DMS153 (cell line): ENCODE data around the gene PDPN.
"Not testable (repeated sequence)": the region's sequence is repeated elsewhere in the genome, so short reads cannot be mapped to it uniquely, and the experiment has no call there.

Experiments
- DNase-seq: peaks from one replicate; lab custom pipeline; 2025; lab: John Stamatoyannopoulos, UW

PDPN gene, protein sequence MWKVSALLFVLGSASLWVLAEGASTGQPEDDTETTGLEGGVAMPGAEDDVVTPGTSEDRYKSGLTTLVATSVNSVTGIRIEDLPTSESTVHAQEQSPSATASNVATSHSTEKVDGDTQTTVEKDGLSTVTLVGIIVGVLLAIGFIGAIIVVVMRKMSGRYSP

DNA sequence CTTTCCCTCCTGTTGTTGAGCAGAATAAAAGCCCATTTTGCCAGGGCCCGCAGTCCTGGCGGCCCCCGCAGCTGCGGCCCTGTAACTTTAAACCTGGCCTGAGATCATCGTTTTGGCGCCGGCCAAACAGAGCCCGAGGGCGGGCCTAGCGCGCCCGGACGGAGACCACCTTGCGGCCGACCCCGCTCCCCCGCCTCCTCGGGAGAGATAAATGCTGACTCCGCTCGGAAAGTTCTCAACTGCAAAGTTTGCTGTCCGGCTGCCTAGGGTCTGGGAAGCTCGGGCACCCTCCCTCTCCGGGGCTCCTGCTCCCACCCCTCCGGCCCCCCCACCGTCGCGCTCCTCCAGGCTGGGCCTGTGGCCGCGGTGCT is at the start of gene PDPN:
TSS of gene PDPN (plus strand) at position 238 of the 371 bp plus-strand sequence. CDS start 202 bp downstream, outside the sequence.
- DNase-seq, result no peak

DNA sequence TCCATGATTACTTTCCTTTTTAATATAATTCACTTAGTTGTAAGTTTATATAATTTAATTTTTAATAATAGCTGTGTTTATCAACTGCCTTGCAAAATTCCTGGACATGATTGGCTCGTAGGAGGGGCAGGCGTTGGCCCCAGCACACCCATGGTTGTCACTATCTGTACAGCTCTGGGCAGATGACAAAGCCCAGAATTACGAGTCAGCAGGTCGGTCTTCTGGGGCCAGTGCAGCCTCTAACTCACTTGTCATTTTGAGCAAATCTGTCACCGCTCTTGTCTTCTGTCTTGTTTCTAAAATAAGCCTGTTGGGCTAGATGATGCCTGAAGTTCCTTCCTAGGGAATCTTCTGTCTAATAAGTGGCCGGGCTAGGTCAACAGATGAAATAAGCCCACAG is 48.4 kb upstream of the PDPN start:
- no peak for DNase-seq

- no peak for DNase-seq
Observed at GRCh38 chr1:13536571-13536970, 47.1 kb upstream of the PDPN start.

- DNase-seq, result no peak
Observed at GRCh38 chr1:13538832-13539231, 44.8 kb upstream of the PDPN start.

GRCh38 chr1:13539683-13540082 is 43.9 kb upstream of the PDPN start:
- DNase-seq, result no peak

DNA sequence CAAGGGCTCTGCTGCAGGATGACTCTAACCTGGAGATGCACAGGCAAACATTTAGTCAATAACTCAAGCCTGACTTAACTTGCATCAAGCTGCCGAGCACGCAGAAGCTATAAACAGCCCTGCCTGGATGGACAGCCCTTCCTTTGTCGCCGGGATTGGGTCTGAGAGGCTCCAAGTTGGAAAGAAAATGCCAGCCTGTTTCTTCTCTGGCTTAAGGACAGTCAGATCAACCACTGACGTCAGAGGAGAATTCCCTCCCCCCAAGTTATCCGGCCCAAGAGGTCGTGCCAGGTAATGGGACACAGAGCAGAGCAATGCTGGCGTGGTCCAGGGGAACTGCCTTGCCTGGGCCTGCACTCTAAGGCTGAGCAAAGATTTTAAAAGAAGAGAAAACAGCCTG is 42.8 kb upstream of the PDPN start:
- no peak for DNase-seq

DNA sequence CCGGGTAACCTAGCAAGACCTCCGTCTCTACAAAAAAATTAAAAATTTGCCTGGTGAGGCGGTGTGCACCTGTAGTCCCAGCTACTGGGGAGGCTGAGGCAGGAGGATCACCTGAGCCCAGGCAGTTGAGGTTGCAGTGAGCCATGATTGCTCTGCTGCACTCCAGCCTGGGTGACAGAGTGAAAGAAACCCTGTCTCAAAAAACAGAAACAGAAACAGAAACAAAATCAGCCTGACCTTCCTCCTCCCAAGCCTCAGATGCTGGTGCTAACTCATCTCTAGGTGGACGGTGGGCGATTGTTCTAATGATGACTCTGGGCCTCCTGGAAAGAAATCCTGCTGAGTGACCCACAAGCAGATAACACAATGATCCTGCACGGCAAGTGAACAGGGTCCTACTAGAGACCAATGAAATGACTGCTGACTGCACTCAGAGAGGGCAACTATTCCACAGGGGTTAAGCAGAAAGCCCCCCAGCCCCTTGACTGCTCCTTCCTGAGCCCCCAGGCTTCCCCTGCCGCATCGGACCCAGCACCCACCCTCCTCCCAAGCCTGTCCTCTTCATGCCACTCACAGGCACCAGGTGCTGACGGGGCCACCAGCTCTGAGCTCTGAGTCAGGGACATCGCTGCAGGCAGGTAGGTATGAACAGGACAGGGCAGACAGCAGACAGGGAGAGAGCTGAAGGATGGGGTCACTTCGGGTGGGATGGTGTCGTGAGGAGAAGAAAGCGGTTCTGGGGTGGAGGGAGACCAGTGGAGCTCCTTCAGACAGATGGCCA is 42.0 kb upstream of the PDPN start:
- DNase-seq, result no peak

GRCh38 chr1:13543451-13544220 is 40.0 kb upstream of the PDPN start:
- no peak for DNase-seq

DNA sequence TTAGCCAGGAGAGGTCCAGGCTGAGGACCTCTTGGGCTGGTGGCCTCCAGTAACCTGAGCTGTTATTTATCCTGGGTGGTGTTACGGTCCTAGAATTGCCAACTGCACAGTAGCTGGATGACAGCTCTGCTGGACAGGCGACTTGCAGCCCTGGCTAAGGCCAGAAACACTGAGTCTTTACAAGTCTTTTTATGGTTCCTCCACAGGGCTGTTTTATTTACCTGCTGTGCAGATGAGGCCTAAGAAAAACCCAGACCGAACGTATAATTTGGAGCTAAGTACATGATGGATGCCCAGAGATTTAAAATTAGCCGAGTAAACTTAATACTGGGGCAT is 39.4 kb upstream of the PDPN start:
- DNase-seq, result no peak

GRCh38 chr1:13546791-13547190 is 36.8 kb upstream of the PDPN start:
- no peak for DNase-seq

- no peak for DNase-seq
Observed at GRCh38 chr1:13548281-13548680, 35.4 kb upstream of the PDPN start.

- no peak for DNase-seq
Observed at GRCh38 chr1:13549021-13549420, 34.6 kb upstream of the PDPN start.

- no peak for DNase-seq
Observed at GRCh38 chr1:13549521-13549920, 34.1 kb upstream of the PDPN start.

DNA sequence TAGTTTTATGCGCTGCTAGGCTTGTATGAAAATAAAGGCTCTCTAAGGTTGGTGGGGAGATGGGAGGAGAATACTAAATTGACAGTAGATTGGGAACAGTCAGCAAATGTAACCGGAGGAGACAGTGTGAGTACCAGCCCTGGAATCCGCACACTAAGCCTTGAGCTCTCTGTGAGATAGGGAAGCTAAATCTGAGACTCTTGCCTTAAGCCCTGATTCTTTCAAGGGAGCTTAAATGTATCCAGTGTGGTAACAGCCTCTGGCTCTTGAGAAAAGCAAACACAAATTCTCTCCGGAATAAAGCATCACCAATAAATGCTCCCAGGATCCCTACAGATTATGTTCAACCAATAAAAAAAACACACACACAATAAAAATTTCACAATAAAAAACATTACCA is 33.0 kb upstream of the PDPN start:
- no peak for DNase-seq

GRCh38 chr1:13554798-13555197 is 28.8 kb upstream of the PDPN start:
- DNase-seq, result no peak

DNA sequence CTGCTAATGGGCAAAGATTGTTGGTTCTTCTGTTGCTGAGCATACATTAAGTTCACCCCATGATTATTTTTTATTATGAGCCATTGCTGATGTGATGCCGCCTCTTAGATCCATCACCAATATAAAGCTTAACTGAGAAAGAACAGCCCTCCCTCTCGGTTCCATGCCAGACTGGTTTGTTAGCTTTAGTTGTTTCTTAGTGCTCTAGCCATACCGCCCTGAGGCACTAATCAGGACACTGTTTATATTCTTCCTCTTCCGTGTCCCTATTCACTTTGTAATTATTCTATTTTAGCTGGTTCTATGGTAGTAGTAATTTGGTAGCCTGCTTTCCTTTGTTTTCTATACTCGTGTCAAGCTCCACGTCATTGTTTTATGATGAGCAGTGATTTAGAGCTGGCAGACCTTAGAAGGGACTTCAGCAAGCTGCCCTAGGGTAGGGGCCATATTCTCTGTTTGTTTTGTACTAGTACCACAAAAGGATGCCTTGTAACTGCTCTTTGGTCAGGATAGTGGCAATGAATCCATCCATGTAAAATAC is 27.3 kb upstream of the PDPN start:
- no peak for DNase-seq

DNA sequence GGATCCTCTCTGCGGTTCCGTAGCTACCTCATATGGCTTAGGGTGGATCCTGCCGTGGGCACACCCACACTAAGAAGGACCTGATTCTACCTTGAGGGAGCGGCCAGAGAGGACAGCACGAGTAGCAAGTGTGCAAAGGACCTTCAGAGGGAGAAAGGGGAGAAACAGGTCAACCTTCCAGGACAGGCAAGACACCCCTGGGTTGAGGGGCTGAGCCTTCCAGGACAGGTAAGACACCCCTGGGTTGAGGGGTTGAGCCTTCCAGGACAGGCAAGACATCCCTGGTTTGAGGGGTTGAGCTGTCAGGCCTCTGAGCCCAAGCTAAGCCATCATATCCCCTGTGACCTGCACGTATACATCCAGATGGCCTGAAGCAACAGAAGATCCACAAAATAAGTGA is 23.1 kb upstream of the PDPN start:
- no peak for DNase-seq

GRCh38 chr1:13562981-13563380 is 20.7 kb upstream of the PDPN start:
- not testable (repeated sequence) for DNase-seq

GRCh38 chr1:13564073-13564472 is 19.6 kb upstream of the PDPN start:
- no peak for DNase-seq

DNA sequence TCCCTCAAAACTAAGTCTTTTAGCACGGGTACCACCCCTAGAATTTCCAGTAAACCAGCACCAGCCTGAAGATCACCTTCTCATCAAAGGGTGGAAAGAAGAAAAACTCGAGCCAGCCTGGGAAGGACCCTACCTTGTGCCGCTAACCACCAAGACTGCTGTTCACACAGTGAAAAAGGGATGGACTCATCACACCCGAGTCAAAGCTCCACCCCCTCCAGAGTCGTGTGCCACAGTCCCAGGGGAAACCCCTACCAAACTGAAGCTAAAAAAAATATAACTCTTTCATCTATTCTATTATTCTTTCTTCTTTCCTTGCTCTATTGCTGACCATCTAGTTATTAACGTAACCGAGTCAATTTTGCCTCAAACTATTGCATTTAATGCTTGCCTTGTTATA is 13.2 kb upstream of the PDPN start:
- not testable (repeated sequence) for DNase-seq

DNA sequence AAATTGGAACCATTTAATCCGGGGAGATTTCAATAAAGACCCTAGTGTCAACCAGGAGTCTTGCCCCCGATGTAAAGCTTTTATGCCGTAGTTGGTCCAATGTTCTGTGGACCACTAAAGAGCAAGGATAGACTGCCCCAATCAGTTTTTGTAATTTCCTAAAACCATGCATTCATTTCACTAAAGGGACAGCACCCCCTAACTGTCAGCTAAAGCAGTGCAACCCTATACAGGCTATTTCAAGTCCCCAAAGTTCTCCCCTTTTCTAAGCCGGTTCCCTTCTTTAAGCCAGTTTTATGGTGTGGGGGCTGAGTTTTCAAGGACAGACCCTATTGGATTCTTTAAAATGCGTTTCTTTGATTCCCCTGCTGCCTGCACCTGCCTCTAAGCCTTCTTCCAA is 12.7 kb upstream of the PDPN start:
- no peak for DNase-seq

- DNase-seq, result no peak
Observed at GRCh38 chr1:13573586-13573985, 10.0 kb upstream of the PDPN start.

DNA sequence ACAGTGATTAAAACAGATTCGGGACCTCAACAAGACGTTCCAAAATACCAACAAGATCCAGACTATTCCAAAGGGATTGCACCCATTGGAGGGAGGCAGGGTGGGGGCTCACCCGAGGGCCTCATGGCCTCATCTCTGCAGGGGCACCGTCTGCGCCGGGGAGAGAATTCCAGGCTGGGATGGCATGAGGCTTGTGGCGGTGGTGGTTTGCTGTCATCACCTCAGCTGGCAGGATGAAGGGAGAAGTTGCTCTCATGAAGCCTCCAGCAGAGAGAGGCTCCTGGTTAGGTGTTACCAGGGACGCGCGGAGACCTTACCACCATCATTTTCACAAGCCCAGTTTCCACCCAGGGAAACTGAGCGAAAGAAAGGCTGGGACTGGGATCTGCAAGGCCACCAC is 6.7 kb upstream of the PDPN start:
- no peak for DNase-seq
